Endometrium (tissue), 2 donors: ENCODE measurements around the gene CORO2A.

Experiments used
- FAIRE-seq: peaks from 2 replicates; lab custom pipeline; 2012; peaks lifted over from hg19 to GRCh38; lab: Jason Lieb, UNC
- donor health status: control.
- donor health status: control.

Gene CORO2A, protein sequence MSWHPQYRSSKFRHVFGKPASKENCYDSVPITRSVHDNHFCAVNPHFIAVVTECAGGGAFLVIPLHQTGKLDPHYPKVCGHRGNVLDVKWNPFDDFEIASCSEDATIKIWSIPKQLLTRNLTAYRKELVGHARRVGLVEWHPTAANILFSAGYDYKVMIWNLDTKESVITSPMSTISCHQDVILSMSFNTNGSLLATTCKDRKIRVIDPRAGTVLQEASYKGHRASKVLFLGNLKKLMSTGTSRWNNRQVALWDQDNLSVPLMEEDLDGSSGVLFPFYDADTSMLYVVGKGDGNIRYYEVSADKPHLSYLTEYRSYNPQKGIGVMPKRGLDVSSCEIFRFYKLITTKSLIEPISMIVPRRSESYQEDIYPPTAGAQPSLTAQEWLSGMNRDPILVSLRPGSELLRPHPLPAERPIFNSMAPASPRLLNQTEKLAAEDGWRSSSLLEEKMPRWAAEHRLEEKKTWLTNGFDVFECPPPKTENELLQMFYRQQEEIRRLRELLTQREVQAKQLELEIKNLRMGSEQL

DNA sequence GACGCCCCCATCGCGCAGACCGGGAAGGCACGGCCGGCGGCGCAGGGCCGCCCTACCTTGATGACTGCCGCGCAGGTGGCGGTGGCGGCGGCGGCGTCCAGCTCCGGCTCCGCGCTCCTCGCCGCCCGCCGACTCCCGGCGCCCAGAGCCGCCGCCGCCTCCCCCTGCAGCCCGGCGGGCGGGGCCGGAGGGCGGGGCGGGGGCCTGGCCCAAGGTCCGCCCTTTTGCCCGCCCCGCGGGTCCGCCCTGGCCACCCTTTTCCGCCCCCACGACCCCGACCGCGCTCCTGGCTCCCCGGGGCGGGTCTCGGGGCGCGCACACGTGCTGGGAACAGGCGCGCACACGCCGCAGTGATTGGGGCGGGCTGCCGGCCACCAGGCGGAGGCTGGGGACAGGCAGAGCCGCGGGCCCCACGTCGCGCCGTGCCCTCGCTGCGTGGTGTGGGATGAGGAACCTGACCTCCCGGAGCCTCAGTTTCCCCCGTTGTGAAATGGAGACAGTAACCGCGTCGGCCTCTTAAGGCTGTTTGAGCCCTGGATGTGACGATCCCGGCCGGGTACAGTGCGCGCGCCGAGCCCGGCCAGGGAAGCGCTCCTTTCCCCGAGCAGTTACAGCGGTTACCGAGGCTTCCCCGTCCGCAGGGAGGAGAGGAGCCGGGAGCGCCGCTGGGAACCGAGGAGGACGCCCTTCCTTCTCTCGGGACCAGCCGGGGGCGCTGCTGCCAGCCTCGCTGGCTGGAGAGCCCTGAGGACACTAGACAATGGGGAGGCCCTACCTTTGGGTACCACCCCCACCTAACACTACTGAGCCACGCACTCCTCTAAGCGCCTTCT, at the start of gene CORO2A:
CORO2A (minus strand) TSS at position 135 of the 833 bp plus-strand sequence. CDS start 34,977 bp downstream, outside the sequence.
- no peak for FAIRE-seq

DNA sequence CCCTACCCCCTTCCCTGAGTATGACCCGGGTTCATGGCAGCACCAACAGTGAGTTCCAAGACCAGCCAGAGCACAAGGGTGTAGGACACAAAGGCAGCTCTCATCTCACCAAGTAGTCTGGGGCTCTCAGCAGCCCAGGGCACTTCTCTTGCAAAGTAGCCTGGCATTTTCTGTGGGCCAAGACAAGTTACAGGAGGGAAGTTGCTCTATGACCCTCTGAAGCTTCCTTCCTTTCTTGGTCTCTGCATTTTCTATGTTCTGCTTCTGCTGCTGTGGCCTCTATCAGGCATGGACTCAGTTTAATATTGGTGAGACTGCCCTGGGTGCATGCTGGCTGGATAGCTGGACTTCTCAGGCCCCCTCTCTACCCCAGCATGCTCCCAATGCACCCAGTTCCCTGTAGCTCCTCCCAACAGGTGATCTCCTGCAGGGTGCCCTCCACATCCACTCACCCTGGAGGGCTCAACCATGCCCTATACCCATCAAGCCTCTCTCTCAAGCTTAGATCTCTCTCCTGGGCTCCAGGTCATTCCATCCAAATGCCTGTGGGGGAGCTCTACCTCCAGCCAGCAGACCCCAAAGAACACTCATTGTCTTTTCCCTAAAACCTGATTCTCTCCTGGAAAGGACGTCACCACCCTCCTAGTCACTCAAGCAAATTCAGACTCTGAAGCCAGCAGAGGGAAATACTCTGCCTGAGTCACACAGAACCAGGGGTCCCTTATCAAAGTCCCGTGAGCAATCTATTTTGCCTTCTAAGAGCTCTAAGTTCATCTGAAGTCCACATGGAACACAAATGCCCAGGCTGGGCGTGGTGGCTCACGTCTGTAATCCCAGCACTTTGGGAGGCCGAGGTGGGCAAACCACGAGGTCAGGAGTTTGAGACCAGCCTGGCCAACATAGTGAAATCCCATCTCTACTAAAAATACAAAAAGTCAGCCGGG, 49.2 kb upstream of the CORO2A start:
- no peak for FAIRE-seq

DNA sequence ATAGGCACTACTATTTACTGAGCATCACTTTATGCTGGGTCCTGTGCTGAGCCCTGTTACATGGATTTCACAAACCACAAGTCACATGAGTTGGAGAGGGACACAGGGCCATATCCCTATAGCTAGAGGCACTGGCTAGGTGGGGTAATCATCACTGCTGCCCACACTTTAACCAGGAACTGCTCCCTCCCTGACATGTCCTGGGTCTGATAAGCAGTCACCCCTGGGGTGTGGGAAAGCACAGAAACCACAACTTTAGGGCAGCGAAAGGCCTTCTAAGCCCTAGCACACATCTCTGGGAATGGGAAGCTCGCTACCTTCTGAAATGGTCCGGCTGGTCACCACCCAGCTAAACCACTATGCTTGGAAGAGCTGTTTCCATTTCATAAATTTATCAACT, 48.0 kb upstream of the CORO2A start:
- no peak for FAIRE-seq

DNA sequence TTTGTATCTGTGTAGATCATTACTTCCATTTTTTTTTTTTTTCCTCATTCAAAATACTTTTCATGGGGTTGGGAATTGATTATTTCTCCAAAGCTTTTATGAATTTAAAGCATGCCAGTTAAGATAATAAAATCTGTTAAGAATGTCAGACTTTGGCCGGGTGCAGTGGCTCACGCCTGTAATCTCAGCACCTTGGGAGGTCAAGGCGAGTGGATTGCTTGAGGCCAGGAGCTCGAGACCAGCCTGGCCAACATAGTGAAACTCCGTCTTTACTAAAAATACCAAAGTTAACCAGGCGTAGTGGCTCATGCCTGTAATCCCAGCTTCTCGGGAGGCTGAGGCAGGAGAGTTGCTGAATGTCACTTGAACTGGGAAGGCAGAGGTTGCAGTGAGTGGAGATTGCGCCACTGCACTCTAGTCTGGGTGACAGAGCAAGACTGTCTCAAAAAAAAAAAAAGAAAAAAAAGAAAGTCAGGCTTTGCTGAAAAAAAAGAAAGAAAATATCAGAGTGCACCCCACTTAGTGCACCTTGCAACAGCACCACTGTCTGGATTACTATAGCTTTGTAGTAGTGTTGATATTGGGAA, 44.6 kb upstream of the CORO2A start:
- no peak for FAIRE-seq

DNA sequence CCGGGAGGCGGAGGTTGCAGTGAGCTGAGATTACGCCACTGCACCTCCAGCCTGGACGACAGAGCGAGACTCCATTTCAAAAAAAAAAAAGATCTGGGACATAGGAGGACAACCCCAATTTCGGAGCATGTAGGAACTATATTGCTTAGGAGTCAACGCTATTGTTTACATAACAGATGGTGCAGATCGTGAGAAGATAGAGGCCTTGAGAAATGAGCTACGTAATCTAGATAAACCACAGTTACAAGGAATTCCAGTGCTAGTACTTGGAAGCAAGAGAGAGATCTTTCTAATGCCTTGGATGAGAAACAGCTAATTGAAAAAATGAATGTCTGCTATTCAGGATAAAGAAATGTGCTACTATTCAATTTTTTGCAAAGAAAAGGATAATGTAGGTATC, 42.7 kb upstream of the CORO2A start:
- no peak for FAIRE-seq

DNA sequence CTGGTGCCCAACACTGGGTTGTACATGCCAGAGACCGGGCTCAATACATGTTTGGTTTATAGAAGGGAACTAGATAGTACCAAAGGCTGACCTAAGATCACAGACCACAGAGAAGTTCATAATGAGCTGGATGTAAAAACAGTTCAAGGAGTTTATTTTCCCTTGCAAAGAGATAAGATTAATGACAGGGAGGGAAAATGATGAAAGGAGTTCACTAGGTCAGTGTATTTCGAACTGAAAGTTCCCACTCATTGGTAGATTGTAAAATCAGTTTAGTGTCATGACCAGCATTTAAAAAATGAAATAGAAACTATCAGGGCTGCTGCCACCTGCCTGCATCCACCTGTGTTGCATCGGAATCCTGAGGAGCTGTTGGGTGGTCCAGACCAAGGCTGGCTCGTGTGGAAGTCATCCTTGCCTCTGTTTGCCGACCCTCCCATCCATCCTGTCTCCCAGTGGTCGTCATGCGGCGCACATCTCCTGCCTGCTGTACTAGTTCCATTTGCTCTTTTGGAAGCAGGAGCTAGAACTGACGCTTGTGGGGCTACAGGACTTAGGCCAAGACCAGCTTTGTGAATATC, 41.9 kb upstream of the CORO2A start:
- FAIRE-seq, result no peak

DNA sequence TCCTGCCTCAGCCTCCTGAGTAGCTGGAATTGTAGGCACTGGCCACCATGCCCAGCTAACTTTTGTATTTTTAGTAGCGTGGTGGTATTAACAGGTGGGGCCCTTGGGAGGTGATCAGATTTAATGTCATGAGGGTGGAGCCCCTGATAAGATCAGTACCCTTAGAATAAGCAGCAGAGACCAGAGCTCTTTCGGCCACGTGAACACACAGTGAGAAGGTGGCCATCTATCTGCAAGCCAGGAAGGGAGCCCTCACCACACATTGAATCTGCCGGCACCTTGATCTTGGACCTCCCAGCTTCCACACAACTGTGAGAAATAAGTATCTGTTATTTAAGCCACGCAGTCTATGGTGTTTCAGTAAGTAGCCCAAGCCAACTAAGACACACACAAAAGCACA, 40.5 kb upstream of the CORO2A start:
- no peak for FAIRE-seq

DNA sequence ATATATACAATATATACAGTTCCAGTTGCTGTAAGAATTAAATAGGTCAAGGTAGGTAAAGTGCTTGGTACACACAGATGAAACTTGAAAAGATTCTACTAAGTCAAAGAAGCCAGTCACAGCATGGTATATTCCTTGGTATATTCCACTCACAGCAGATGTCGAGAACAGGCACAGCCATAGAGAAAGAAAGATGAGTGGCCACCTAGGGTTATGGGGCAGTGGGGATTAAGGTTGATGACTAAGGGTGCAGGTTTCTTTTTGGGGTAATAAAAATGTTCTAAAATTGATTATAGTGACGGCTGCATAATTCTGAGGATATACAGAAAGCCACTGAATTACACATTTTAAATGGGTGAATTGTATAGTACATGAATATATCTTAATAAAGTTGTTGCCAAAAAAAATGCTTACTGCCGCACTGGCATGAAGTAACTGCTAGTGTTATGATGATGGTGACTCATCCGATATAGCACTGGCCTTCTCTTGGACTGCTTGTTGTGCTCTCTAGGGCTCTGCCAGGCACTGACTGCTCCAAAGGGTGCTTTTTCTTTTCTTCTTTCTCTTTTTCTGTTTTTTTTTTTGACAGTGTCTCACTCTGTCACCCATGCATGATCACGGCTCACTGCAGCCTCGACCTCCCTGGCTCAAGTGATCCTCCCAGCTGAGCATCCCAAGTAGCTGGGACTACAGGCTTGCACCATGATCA, 39.5 kb upstream of the CORO2A start:
- no peak for FAIRE-seq

DNA sequence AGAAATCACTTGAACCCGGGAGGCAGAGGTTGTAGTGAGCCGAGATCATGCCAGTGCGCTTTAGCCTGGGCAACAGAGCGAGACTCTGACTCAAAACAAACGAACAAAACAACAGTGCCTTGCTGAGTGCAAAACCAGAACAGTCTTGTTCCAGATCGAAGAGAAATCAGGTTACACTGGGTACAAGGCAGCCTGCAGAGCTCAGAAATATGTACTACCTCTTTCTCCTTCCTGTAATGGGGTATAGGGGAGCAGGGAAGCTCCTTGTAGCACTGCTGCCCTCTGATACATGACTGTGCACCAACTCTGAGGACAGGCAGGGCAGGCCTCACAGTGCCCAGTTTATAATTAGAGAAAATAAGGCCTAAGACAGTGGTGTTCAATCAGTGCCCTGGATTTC, 38.4 kb upstream of the CORO2A start:
- no peak for FAIRE-seq

DNA sequence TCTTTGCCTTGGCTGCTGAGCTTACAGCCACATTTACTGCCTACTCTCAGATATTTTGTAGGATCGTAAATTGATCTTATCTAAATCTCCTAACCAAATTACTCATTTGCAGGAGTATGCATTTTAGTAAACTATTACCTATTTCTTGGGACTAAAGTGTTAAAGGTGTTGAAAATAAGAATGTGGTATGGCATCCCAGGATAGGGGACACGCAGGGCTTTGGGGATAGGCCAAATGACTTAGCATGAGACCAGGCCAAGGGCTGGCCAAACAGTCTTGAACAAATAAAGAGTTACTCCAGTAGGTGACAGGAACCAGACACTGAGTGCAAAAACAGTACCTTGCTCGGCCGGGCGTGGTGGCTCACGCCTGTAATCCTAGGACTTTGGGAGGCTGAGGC, 37.9 kb upstream of the CORO2A start:
- FAIRE-seq, result no peak

DNA sequence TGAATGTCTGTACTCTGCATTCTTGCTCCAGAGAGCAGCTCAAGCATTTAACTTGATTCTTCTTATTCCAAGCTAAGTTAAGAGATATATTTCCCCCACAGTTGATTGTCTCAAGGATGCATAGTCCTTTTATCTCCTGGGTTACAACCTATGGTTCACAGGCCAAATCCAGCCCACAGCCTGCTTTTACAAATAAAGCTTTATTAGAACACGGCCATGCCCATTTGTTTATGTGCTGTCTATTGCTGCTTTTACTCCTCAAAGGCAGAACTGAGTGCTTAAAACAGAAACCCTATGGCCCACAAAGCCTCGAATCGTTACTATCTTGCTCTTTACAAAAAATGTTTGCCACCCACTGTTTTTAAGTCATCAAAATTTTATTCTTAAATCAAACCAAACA, 37.2 kb upstream of the CORO2A start:
- FAIRE-seq, result no peak

DNA sequence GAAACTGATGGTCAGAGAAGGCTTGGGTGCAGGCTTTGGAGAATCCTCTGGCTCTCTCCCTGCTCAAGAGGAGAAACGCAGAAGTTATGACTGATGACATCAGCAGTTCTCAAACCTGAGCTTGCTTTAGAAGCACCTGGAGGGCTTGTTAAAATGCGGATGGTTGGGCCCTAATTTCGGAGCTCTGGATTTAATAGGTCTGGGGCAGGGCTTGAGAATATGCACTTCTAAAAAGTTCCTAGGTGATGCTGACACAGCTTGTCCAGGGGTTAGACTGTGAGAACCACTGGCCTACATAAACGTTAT, 36.6 kb upstream of the CORO2A start:
- FAIRE-seq, result no peak

DNA sequence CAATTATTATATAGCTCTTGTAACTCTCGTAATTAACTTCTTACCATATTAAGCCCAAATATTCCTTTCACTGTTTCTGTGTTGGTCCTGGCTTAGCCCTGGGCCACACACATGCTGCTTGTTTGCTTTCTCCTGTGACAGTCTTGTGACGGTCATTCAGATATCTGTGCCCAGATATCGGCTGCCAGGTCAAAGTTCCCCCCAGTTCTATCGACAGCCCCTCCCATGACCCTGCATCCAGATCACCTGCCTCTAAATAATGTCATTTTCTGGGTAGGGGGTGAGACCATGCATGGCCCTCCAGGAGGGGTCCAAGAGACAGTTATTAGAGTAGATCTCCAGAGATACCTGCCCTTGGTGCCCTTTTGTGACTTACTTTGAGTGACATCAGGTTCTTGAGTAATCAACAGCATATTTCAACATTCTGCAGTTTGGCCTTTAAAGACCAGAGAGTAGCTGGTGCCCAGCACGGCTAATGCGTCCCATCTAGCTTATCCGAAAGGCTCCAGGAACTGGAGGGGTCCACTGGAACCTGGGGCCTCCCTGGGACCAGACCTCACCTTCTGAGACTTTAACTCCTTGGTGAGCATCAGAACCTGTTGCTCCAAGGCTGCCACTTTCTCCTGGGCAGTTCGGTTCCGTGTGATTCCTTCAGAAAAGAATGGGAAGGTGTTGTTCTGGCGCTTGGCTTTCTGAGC, 36.1 kb upstream of the CORO2A start:
- FAIRE-seq, result no peak

DNA sequence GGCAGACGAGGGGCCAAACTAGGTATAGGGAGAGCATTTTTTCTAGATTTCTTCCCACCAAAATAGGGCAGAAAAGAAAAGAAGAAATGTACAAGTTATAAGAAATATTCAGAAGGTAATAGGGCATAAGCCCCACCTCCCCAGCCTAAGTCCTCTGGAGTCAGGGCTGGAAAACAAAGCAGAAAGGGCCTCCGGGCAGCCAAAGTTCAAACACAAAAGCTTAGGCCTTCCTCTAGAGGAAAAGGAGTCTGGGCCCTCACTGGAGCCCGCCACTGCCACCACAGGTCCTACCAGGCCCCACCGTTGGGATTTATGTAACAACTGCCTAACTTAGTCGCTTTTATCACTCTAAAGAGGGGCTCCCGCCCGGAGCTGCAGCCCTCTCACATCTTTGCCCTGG, 35.4 kb upstream of the CORO2A start:
- FAIRE-seq, result no peak

DNA sequence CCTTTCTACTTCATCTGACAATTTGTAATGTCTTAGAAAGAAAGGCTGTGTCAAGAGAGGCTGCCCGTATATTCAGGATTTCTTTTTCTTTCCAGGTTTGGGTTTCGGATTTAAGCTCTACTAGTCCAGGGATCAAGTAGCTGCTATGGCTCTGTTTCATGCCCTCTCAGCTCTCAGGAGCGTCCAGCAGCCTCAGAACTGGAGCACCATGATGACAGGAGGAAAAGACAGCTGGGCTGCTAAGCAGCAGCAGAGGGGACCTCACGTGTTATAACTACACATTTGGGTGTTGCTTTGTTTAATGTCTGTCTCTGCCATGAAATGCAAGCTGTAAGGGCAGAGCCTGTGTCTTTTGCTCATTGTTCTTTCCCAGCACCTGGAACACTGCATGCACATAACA, 34.5 kb upstream of the CORO2A start:
- no peak for FAIRE-seq

DNA sequence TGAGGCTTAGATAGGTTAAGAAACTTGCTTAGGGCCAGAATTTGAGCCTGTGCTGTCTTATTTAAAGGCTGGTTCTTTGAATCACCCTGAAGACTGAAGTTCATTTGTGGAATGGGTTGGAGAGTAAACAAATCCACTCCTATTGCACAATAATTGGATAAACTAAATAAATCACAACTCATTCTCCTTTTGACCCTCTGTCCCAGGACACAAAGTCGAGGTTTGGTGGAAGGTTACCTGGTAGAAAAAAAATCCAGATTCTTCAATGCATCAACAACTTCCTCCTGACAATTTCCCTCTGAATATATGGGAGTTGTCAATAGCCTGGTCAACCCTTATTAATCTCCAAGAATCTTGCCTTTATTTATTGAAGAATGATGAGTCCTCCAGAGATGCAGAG, 34.1 kb upstream of the CORO2A start:
- FAIRE-seq, result no peak

DNA sequence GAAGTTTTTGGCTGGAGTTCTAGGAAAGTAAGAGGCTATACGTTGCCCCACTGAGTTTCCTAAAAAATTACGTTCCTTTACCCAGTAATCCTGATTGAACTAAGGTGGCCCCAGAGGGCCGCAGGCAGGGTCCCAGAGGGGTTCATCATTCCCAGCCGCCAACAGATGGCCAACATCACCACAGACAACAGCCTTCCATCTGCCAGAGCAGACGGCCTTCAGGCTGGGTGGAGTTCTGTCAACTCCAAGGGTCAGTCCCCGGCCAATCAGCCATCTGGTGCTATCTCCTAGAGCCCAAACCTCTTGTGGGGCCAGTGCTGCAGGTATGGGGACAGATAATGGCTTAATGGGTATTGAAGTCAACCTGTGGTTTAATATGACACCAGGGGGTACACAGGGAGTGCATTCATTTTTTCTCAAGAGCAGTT, 32.6 kb upstream of the CORO2A start:
- no peak for FAIRE-seq

DNA sequence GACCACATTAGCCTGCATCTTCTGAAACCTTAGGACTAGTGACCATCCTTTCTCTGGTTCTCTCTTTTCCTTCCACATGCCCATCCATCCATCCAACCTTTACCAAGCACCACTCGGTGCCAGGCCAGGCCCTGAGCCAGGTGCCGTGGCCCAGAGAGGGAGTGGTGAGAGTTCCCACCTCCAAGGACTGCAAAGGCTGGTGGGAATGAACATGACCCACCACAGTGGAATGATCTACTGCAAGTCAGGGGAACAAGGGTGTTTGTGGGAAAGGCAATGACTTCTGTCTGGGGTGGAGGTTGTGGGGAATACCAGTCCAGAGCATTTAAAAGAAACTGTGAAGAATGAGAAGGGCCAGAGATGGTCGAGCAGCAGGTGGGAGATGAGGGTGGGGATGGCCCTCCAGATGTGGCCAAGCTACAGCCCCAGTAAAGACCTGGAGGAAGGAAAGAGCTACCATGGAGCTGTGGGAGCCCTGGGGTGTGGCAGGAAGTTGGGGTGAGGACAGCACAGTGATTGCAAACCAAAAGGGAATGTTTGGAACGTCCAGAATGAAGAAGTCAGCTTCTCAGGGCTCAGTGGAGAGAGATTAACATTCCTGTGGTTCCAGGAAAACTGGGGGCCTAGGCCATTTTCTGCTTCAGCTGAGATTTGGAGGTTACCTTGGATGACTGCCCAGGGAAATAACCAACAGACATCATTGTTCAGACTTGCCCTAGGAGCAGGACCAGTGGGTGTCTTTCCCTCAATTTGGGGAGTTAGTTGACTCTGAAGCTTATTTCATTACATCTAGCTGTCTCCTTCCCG, 30.7 kb upstream of the CORO2A start:
- no peak for FAIRE-seq

DNA sequence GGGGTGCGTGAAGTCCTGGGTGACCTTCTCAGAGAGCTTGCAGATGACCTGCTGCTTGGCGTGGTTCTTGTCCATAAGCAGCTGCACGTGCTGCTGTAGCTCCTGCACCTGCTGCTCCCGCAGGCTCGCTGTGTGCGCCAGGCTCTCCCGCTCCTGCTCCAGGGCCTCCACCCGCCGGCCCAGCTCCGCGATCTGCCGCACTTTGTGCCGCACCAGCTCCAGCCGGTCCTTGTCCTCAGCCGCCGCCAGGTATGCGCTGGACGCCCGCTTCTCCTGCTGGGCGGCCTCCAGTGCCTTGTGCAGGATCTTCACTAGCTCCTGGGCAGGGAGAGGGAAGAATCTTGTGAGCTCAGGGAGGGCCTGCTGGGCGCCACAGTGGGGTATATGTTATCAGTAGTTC, 28.5 kb upstream of the CORO2A start:
- no peak for FAIRE-seq
